LHCN-M2 (cell line): Measurements from ENCODE around the gene KCND3. TPM values are rescaled to one million over a fixed set of nuclear protein-coding genes. Genes with fewer than 3 reads are reported as not detected.
"Not testable (repeated sequence)": the region's sequence is repeated elsewhere in the genome, so short reads cannot be mapped to it uniquely, and the experiment has no call there.

Experiments used
- DNase-seq: peaks from one replicate; pipeline ENCODE4 v3.0.0-alpha.2; 2012; ENCODE audit warnings: low read depth
- total RNA-seq: library from RNA; depleted of rRNA; stranded (reverse); fragments of >200 nt; gene quantifications from 2 replicates; pipeline ENCODE4 v1.2.3, GENCODE V29; 2014

The KCND3 gene
- total RNA-seq, 1 experiment from 2014 or later, result not detected

DNA sequence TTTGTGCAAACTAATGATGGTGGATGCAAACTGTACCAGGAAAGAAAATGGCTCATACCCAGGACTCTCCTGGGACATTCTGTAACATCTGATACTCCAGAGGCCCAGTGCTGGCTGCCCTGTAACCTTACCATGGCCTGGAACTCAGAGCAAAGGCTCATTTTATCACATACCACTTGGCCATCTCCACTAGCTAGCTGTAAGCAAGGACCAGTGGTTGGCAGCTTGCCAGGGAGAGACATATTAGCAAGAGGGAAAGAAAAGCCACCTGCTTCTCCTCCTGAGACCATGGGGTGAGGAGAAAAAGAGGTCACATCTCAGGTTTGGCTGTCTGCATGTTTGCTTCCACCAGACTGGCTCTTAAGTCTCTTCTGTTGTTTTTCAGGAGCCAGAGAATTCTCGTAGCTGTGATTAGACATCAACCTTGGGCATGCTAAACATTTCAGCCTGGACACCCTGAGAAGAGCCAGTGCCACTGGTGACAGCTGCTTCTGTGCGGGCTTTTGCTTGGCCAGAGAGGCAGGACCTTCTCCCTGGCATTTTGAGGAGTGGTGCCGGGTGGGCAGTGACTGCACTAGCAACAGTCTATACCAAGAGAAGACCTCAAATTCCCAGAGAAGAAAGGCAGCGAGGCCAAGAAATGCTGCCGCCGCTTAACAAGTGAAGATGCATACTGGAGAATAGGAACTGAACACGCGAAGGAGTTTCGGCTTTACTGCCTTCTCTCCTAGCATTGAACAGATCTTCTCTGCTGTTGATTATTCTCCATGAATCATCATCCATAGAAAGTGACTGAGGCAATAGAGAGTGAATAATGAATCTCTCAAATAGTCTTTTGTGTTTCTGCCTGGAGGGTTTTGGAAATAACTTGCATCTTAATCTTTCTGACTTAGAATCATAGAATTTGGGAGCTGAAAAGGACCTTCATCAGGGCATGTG is 243.5 kb downstream of the KCND3 start:
- no peak for DNase-seq

DNA sequence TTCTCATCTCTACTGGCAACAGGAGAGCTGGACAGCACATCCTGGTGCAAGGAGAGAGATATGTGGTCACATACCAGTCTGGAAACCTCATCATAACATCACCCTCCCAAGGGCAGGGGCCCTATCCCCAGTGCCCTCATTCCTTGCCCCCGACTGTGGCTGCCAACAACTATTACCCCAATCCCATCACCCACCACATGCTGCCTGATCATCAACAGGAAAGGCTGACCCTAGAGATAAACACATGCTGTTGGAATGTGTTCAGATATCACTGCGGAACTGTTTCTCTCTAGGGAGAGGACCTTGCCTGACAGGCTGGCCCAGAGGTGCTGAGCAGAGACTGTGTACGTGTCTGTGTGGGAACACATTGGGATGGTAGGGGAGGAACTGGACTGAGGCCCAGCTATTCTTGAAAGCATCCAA is 245.8 kb downstream of the KCND3 start:
- peak; percentile 79 for DNase-seq

DNA sequence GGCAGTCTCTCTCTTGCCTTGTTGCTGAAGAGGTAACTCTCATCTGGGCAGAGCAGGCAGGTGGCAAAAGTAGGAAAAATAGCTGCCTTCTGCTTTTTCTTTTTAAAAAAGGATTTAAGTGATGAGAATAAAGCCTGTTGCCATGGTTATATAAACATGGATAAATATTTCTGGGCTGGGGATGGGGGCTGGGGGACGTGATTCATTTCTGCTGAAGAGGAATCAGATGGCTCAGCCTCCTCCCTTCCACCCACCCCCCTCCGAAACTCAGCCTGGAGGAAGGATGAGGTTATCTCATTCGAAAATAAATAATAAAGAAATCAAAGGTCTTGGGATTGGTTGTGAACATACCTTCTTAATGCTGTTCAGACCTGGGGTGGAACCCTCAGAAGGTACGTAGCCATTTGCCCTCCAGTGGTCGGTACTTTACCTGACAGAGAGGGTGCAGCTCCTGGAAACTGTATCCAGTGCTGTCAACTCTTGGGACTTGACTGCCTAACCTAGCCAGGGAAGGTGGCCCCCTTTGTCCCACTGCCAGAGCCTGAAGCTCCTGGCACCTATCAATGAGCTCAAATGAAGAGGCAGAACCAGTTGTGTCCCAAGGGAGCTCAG is 246.4 kb downstream of the KCND3 start:
- DNase-seq, result no peak

DNA sequence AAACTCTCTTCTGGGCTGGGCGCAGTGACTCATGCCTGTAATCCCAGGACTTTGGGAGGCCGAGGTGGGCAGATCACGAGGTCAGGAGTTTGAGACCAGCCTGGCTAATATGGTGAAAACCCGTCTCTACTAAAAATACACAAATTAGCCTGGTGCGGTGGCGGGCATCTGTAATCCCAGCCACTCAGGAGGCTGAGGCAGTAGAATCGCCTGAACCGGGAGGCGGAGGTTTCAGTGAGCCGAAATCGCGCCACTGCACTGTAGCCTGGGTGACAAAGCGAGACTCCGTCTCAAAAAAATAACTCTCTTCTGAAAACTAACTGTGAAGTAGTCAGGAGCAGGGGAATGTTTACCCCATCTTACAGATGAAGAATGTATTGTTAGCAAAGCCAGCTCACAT is 247.2 kb downstream of the KCND3 start:
- DNase-seq, result not testable (repeated sequence)

DNA sequence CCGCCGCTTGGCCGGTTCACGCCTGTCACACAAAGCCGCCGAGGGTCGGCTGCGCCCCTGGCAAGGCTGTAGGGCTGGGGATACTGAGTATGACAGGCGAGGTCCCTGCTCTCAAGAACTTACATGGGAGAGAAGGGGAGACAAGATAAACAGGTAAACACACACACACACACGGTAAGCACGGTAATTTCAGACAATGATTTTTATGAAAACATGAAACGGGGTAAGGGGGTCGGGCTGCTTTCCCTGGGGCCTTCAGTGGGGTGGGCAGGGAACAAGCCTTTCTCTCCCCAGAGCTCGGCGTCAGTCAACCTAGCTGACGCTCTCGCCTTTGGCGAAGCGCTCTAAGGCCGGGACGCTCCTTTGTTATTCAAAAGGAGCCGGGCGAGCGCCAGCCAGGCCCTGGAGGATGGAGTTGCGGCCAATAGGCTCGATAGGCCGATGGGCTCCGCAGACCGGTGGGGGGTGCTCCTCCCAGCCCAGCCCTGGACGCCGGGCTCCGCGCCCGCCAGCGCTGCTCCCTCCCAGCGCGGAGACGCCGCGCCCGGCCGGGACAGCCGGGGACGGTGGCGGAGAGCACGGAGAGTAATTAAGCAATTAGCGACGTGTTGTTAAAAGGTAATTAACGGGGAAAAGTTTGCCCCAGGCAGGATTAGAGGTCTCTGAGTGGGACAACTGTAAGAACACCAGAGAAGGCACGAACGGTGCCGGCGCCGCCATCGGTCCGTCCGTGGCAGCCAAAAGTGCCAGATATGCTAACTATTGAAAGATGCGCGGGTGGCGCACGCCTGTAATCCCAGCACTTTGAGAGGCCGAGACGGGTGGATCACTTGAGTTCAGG is 249.3 kb downstream of the KCND3 start:
- peak; percentile 40 for DNase-seq

DNA sequence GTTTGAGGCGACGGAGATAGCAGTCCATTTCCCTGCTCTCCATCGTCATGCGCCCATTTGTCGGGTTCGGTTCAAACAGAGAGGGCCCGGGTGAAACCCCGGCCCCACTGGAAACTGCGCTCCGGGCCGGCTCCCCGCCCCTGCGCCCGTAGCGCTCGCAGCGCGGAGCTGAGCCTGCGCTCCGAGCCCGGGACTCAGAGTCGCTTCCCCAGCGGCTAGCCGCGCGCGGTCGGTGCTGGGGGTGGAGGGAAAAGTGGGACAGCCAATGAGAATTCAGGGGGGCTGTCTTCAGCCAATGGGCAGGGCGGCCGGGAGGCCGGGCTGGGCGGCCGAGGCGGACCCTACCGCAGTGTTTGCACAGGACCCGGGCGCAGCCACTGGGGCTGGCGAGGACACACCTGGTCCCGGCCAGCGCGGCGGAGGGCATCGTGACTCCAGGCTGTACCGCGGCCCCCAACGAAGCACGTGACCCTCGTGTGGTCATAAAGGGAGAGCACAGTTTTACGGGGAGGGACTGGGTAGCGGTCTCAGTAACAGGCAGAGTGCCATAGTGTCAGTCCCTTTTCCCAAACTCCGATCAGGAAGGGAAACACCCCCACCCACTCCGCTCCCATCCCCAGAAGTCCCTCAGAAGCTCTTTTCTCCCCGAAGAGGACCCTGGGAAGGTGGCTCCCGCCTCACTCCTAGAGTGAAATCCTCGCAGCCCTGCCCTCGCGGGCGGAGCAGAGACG is 250.1 kb downstream of the KCND3 start, which contains the start of gene INKA2:
Gene INKA2 (minus strand): TSS at position 202 of the 731 bp plus-strand sequence. CDS start 153 bp downstream, at position 49.
- peak; percentile 88 for DNase-seq

DNA sequence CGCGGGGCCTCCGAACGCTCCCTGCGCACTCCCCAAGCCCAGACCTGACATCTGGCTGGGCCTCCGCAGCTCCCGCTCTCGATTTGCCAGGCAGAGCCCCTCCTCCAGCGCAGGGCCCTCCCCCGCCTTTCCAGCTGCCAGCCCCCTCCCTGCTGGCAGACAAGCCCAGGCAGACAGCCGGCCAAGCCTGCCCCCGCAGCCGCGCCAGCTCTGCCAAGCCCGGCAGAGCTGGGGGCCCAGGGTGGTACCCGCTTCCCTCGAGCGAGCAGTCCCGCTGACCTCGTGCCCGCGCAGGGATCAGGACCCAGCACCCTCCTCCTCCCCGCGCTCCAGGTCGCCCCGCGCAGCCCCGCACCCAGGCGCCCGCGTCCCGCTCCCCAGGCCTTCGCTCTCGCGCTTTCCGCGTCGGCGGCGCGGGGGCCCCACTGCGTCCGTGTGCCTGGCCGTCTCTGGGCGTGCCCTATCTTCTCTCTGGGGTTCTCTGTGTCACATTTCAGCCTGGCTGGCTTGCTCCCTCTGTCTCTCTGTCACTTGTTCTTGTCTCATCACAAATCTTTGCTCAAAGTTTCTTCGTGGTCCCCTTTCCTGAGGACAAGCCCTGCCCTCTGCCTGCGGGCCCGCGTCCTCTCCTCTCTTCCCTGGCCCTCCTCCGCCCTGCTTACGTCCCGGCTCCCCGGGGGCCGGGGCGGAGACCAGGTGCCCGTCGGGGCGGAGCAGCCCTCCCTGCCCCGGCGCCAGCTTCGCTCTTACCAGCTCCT is 250.9 kb downstream of the KCND3 start:
- peak; percentile 75 for DNase-seq

DNA sequence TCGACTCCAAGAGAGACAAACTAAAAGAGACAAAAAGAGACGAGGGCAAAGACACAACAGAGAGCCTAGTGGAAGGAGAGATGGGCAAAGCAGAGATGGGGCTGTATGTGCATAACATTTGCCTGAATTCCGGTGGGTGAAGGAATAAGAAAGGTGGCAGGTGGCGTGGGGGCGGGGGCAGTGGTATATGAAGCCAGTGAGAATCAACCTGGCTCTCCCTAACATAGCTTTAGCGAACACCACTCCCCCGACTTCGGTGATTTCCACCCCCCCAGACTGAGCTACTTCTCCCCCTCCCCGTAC is 251.4 kb downstream of the KCND3 start:
- DNase-seq, result no peak

DNA sequence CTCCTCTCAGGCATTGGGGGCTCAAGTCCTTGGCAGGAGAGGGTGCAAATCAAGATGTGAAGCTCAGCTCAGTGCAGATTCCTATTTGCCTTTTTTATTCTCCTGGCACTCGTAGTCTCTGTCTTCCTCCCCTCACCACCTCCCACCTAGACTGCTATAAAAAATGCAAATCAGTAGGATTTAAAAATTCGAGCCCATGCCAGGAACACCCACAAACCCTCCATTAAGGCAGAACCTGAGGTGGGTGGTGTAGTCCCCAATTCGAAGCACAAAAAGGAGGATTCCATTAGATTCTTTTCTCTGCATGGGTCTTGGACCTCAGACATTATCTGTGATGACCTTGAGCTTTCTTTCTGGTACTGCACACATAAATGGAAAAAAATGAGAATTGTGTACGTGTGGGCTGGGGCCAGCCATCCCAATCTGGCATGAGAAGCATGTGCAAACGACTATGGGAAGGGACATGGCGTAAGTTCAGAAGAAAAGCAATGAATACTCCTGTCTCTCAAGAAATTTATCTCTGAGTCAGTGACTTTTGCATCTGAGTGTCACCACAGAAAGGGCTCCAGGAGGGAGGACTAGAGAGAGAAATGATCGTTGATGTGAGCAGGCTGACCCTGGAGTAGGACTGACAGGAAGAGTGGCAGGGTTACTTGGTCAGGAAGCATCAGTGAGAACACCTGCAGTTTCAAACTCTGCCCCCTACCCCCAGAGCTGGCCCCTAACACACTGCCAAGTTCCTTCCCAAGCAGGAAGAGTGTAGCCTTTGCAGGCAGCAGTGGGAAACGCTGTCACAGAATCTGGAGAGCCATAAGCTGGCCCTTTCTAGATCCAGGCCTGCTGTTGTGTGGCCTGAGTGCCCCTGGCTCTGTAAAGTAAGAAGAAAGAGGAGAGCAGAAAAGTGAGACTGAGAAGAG is 252.0 kb downstream of the KCND3 start:
- DNase-seq, result no peak

DNA sequence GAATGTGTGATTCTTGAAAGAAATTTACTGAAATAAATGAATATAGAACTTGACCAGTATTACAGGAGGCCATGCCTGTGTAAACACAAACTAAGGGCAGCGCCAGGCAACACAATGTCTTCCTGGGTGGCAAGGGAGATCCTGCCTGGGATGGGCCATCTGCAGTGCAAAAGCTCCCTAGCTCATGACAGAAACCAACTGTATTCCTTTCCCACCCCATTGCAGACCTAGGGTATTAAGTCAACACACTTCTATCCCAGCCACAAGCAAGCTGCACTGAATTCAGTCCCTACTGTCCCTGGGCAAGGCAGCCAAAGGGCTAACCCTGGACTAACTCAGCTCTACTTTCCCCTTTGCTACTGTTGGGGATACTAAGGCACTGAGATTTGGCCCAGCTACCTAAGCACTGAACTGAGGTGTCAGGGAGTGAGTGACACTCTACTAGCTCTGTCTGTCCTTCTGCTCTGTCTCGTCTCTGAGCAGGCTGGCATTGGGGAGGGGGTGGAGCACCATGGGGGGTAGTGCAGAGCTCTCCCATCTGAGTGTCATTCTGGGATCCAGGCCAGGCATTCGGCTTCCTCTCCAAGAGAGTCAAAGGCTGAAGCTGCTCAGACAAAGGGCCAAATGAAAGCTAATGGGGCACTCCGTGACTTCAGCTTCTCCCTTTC is 252.8 kb downstream of the KCND3 start:
- peak; percentile 50 for DNase-seq

DNA sequence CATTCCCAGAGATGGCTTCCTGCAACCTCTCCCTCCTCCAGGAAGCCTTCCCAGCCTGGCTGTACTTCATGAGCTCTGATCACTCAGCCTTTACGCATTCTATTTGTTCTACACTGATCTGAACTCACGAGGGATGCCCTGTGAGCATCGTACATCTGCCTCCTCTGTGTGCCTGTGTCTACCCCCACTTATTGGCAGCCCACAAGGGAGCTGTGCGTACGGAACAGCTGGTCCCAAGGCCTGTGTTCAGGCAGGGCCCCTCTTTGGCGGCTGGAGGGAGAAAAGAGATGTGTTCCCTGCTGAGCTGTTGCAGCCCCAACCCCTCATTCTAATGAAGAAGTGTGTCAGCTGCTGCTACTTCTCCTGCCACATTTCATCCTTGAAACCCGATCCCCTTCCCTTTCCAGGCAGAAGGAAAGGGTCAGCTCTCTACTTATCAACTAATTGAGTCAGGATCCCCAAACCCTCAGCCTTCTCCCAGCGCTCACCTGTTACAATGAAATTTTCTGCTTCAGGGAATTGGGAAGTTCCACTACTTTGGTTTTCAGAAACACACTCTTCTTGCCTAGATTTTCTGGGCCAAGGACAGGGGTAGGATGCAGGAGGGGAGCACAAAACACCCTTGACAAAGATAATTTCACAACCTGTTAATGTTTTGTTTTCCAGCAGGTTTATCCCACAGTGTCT is 253.5 kb downstream of the KCND3 start:
- peak; percentile 97 for DNase-seq

DNA sequence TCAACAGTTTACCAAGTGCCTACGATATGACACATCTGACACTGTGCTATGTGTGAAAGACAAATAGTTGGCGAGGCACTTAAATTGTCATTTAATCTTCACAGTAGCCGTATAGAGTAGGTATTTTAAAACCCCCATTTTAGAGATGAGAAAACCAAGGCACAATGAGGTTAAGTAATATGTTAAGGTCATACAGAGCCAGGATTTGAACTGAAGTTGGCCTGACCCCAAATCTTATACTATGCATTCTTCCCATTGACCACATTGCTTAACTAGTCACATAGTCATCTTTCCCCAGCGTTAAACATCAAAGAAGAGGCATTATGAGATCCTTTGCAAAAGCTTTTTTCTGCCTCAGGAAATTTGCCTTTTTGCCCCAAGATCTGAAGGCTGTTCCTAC is 254.1 kb downstream of the KCND3 start:
- DNase-seq, result no peak

DNA sequence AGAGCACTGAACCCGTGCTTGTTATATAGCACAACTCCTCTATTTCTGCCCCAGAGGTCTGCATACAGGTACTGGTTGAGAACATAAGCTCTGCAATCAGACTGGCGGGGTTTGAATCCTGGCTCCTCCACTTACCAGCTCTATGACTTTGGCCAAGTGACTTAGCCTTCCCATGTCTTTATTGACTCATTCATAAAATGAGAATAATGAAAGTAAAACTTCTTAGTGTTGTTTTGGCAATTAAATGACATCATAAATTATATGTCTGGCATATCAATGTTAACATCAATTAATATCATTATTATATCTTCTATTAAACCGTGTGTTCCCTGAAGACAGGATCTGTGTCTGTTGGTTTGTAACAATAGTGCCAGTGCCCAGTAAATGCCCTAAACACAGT is 254.6 kb downstream of the KCND3 start:
- DNase-seq, result no peak

DNA sequence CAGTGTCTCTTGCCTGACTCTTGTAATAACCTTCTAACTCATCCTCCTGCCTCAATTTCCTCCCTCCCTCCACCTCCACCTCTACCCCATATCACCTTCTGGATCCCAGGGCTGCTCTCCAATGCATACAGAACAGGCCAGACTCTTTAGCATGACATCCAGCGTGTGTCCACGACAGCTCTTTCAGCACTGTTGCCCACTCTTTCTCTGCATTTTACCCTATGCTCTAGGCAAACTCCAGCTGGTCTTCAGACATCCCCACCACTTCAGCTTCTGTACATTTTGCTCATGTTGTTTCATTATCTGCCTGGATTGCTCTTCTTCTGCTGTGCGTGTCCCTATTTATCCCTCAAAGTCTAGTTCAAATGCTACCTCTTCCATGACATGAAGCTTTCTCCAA is 255.0 kb downstream of the KCND3 start:
- no peak for DNase-seq

DNA sequence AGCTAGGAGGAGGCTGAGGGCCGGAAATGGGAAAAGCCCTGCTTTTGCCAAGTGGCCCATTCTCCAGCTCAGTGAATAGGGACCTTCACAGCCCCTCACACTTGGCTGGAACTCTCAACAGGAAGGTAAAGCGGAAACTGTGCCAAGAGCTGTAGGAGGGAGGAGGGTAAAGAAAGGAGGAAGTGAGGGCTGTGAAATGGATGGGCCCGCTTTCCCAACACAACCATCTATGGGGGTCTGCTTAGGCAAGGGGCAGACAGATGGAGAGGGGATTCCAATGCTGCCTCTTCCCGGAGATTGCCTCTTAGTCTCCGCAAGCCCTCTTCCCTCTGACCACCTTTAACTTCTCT is 255.5 kb downstream of the KCND3 start:
- no peak for DNase-seq

DNA sequence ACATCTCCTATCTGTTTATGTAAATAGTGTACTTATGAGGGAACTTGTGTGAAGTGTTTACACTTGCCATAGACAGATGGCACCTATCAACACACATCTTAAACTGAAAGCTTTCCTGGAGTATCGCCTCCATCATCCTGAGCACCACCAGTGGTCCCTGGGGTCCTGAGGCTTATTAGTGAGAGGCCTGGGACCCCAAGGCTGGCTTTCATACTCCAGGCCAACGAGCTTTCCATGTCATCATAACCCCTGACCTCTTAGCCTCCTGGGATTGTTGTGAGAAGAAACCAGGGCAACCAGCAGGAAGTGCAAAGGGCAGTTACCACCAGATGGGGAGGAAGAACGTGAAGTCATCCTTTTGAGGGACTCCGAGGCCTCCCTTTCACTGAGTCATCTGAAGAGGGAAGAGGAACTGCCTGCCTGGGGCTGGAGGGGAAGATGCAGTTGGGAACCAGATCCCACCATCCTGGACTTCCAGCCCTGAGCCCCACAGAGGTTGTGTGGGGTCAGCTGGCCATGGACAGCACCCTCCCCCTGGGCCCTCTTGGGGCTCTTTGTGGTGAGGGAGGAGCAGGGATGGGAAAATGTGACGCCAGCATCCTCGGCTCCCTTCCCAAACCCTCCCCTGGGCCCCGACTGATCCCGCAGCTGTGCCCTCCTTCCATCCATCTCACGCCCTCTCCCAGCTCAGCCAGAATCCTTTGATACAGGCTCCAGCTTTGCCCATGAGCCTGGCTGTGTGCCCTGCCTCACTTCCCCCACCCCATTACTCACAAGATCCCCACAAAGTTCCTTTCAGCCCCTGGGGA is 256.1 kb downstream of the KCND3 start:
- DNase-seq, result peak; percentile 98

DNA sequence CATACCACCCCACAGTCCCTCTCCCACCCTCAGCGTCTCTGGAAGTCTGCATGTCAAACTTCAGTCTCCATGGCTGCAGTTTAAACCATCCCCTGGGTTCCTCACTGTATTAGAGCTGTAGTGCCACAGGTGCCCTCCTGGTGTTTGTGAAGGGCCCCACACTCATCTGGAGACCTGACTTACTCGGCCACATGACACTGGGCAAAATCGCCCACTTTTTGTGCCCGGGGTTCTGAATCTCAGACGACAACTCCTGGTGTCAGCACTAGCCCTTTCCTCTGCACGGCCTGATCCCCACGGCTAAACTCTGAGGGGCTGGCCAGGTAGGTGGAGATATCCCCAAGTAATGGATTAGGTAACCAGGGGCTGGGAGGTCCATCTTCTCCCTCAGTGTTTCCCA is 256.8 kb downstream of the KCND3 start:
- DNase-seq, result no peak

DNA sequence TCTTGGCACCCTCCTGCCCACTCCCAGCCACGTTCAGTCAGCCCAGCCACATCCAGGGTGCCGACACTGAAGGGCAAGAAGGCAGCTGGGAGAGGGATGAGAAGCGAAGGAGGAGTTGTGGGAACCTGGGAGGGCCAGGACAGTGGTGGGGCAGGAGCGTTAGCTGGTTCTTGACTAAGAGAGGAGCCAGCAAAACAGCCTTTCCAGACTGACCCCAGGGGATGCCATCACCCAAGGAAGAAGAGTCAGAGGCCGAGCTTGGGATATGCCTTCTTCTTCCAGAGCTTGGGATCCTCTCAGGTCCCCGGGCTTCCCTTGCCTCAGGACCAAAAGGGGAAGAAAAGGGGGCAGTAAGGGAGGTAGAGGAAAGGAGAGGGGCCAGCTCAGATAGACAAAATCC is 257.5 kb downstream of the KCND3 start:
- DNase-seq, result no peak
